Liver (tissue), 9 donors: ENCODE data around the gene MGRN1. TPM values are rescaled to one million over a fixed set of nuclear protein-coding genes. Genes with fewer than 3 reads are reported as not detected.

Experiments
- DNase-seq: peaks from one replicate; pipeline ENCODE4 v3.0.0-alpha.2; 2017; ENCODE audit warnings: low spot score
- H3K27ac ChIP-seq, 2 donors: one replicate each; pipeline ENCODE4 v1.7.0; 2013; ENCODE audit warnings: inconsistent platforms in 2 of 2, low read length in 2 of 2, control low read depth in 1 of 2, low read depth in 1 of 2, mild to moderate bottlenecking in 1 of 2
- H3K27me3 ChIP-seq, 4 donors: one replicate each; pipeline versions ENCODE4 v1.6.1 to v1.7.0; 2013; ENCODE audit warnings: low read length in 3 of 4, inconsistent platforms in 1 of 4, mild to moderate bottlenecking in 1 of 4, moderate library complexity in 1 of 4; ENCODE audit not compliant: control insufficient read depth in 4 of 4, insufficient read depth in 4 of 4
- H3K36me3 ChIP-seq, 4 donors: one replicate each; pipeline versions ENCODE4 v1.6.1 to v1.7.0; 2013; ENCODE audit warnings: low read length in 3 of 4, mild to moderate bottlenecking in 3 of 4, low read depth in 1 of 4, moderate library complexity in 1 of 4; ENCODE audit not compliant: control insufficient read depth in 4 of 4, insufficient read depth in 3 of 4
- H3K4me1 ChIP-seq, 4 donors: one replicate each; pipeline versions ENCODE4 v1.6.1 to v1.7.0; 2013; ENCODE audit warnings: low read length in 3 of 4, mild to moderate bottlenecking in 3 of 4, moderate library complexity in 1 of 4; ENCODE audit not compliant: control insufficient read depth in 4 of 4, insufficient read depth in 4 of 4
- H3K4me3 ChIP-seq, 3 donors: one replicate each; pipeline versions ENCODE4 v1.6.1 to v1.7.0; 2013; ENCODE audit warnings: low read length in 3 of 3, control low read depth in 1 of 3, low read depth in 1 of 3, mild to moderate bottlenecking in 1 of 3
- H3K9ac ChIP-seq, 2 donors: one replicate each; pipeline ENCODE4 v1.7.0; 2013; ENCODE audit warnings: low read length in 2 of 2, mild to moderate bottlenecking in 2 of 2, moderate library complexity in 2 of 2, control low read depth in 1 of 2, low read depth in 1 of 2
- H3K9me3 ChIP-seq, 4 donors: one replicate each; pipeline versions ENCODE4 v1.6.1 to v1.7.0; 2013; ENCODE audit warnings: low read length in 3 of 4; ENCODE audit not compliant: control insufficient read depth in 4 of 4
- EGR1 ChIP-seq, 2 donors: IDR thresholded peaks; 2 replicates each; pipeline ENCODE4 v1.6.1; 2016 to 2018; ENCODE audit warnings: antibody characterized with exemption in 2 of 2, low read depth in 2 of 2
- FOXA1 ChIP-seq: IDR thresholded peaks from 2 replicates; pipeline ENCODE4 v1.6.1; 2016; ENCODE audit warnings: antibody characterized with exemption
- GABPA ChIP-seq, 2 donors: IDR thresholded peaks in 1 of 2; conservative IDR thresholded peaks in 1 of 2; 2 replicates each; pipeline ENCODE4 v1.6.1; 2016; ENCODE audit warnings: antibody characterized with exemption in 2 of 2, mild to moderate bottlenecking in 1 of 2, moderate library complexity in 1 of 2
- HNF4A ChIP-seq, 2 donors: conservative IDR thresholded peaks; 2 replicates each; pipeline ENCODE4 v1.6.1; 2016; ENCODE audit warnings: antibody characterized with exemption in 2 of 2, mild to moderate bottlenecking in 2 of 2
- HNF4G ChIP-seq: IDR thresholded peaks from 2 replicates; pipeline ENCODE4 v1.6.1; 2016; ENCODE audit warnings: antibody characterized with exemption
- JUND ChIP-seq, 2 donors: IDR thresholded peaks; 2 replicates each; pipeline ENCODE4 v1.6.1; 2016; ENCODE audit warnings: antibody characterized with exemption in 2 of 2
- NR2F2 ChIP-seq: IDR thresholded peaks from 2 replicates; pipeline ENCODE4 v1.6.1; 2016; ENCODE audit warnings: antibody characterized with exemption
- RXRA ChIP-seq, 2 donors: IDR thresholded peaks; 2 replicates each; pipeline ENCODE4 v1.6.1; 2017 to 2018; ENCODE audit warnings: antibody characterized with exemption in 2 of 2, mild to moderate bottlenecking in 1 of 2
- SP1 ChIP-seq: IDR thresholded peaks from 2 replicates; pipeline ENCODE4 v1.6.1; 2018; ENCODE audit warnings: antibody characterized with exemption, mild to moderate bottlenecking
- TAF1 ChIP-seq: conservative IDR thresholded peaks from 2 replicates; pipeline ENCODE4 v1.6.1; 2016; ENCODE audit warnings: antibody characterized with exemption, mild to moderate bottlenecking
- WGBS: extraction: QIAGEN DNeasy Blood & Tissue Kit; methylation state at CpG from one replicate; pipeline ENCODE4 v1.1.7; 2013; 5-methylcytosine and 5-hydroxymethylcytosine counted together
- polyA plus RNA-seq, 2 donors: library from polyadenylated mRNA; stranded (reverse) in 1 of 2; unstranded in 1 of 2; fragments of 200-250 nt in 1 of 2; fragments of >200 nt in 1 of 2; fragmentation: Nextera tagmentation in 1 of 2; extraction: Ambion mirVana in 1 of 2; gene quantifications; one replicate each; pipeline versions ENCODE4 v1.2.1 to v1.2.3, GENCODE V29; 2013 to 2015
- total RNA-seq, 2 donors: library from RNA; depleted of rRNA; stranded (reverse); fragments of >200 nt; gene quantifications; one replicate each; pipeline ENCODE4 v1.2.3, GENCODE V29; 2014
- TF ChIP-seq, protein P1 (sequence below): fragments of 150-350 bp; IDR thresholded peaks from 2 replicates; pipeline ENCODE4 v1.5.1; 2017; ENCODE audit warnings: improper control_type of control experiment, low read depth, low read length; ENCODE audit not compliant: missing input control
- TF ChIP-seq, protein P2 (sequence below): IDR thresholded peaks from 2 replicates; pipeline ENCODE4 v1.6.1; 2016; ENCODE audit warnings: antibody characterized with exemption, mild to moderate bottlenecking
- TF ChIP-seq, protein P3 (sequence below): IDR thresholded peaks from 2 replicates; pipeline ENCODE4 v1.6.1; 2016; ENCODE audit warnings: antibody characterized with exemption
- TF ChIP-seq, protein P4 (sequence below): IDR thresholded peaks from 2 replicates; pipeline ENCODE4 v1.6.1; 2016; ENCODE audit warnings: antibody characterized with exemption
- donor health status: healthy.
- donor health status: healthy.
- donor health status: healthy.
- donor health status: healthy.
- donor health status: healthy.

MGRN1 gene
- total and polyA plus RNA-seq, 4 donors = 15.9 to 35.7 (median 25.9) TPM

GRCh38 chr16:4656221-4656620 is 31.6 kb downstream of the MGRN1 start:
- 97% methylated on average over 12 of the region's 12 CpGs for WGBS
- Histone ChIP-seq H3K27me3 (no peaks in the 10 kb centered on the region), H3K27ac (no peak overlapping the region), H3K9ac (no peak overlapping the region), H3K4me1 (peaks cover 10 to 38% (median 19%) of the 10 kb centered on the region in 4 donors), H3K9me3 (no peaks in the 10 kb centered on the region), H3K4me3 (no peak overlapping the region), H3K36me3 (peaks cover 2 to 22% (median 12%) of the 10 kb centered on the region in 4 donors)
- TF ChIP-seq SP1 (no peak), JUND (IDR thresholded peaks at IDR 0.05) (no peak)
- TF ChIP-seq, protein P1, sequence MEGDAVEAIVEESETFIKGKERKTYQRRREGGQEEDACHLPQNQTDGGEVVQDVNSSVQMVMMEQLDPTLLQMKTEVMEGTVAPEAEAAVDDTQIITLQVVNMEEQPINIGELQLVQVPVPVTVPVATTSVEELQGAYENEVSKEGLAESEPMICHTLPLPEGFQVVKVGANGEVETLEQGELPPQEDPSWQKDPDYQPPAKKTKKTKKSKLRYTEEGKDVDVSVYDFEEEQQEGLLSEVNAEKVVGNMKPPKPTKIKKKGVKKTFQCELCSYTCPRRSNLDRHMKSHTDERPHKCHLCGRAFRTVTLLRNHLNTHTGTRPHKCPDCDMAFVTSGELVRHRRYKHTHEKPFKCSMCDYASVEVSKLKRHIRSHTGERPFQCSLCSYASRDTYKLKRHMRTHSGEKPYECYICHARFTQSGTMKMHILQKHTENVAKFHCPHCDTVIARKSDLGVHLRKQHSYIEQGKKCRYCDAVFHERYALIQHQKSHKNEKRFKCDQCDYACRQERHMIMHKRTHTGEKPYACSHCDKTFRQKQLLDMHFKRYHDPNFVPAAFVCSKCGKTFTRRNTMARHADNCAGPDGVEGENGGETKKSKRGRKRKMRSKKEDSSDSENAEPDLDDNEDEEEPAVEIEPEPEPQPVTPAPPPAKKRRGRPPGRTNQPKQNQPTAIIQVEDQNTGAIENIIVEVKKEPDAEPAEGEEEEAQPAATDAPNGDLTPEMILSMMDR = no peak
- TF ChIP-seq, protein P2, sequence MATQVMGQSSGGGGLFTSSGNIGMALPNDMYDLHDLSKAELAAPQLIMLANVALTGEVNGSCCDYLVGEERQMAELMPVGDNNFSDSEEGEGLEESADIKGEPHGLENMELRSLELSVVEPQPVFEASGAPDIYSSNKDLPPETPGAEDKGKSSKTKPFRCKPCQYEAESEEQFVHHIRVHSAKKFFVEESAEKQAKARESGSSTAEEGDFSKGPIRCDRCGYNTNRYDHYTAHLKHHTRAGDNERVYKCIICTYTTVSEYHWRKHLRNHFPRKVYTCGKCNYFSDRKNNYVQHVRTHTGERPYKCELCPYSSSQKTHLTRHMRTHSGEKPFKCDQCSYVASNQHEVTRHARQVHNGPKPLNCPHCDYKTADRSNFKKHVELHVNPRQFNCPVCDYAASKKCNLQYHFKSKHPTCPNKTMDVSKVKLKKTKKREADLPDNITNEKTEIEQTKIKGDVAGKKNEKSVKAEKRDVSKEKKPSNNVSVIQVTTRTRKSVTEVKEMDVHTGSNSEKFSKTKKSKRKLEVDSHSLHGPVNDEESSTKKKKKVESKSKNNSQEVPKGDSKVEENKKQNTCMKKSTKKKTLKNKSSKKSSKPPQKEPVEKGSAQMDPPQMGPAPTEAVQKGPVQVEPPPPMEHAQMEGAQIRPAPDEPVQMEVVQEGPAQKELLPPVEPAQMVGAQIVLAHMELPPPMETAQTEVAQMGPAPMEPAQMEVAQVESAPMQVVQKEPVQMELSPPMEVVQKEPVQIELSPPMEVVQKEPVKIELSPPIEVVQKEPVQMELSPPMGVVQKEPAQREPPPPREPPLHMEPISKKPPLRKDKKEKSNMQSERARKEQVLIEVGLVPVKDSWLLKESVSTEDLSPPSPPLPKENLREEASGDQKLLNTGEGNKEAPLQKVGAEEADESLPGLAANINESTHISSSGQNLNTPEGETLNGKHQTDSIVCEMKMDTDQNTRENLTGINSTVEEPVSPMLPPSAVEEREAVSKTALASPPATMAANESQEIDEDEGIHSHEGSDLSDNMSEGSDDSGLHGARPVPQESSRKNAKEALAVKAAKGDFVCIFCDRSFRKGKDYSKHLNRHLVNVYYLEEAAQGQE = no peak
- no peak for DNase-seq

DNA sequence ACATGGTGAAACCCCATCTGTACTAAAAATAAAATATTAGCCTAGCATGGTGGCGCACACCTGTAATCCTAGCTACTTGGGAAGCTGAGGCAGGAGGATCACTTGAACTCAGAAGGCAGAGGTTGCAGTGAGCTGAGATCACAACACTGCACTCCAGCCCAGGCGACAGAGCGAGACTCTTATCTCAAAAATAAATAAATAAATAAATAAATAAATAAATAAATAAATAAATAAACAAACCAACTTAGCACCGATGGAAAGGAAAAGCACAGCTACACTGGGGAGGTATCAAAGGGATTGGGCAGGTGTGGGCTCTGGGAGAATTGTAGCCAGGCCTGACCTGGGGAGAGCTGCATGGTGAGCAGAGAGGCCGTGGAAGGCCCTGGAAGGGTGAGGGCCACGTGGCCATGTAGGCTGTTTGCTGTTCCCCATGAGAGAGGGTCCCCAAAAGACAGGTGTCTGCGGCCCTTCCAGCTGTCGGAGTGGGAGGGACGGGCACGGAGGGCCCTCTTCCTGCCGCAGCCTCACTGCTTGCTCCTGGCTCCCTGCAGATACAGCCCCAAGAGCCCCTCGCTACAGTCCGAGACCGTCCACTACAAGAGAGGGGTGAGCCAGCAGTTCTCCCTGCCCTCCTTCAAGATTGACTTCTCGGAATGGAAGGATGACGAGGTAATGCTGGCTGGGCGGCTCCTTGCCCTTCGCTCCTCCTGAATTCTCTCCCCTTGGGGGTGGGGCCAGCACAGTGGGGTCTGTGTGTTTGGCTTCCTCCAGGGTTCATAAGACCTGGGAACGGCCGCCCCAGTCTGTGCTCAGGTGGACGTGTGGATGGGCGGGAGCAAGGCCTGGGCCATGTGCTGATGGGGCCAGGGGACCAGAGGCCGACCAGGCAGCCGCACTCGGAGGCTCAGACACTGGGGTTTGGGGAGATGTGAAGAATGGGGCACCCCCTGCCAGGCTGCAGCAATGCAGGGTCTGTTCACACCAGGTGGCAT is 32.4 kb downstream of the MGRN1 start:
- H3K36me3 ChIP-seq = peaks cover 0 to 20% (median 12%) of the 10 kb centered on the region in 4 donors
- no peak for DNase-seq
- peaks cover 10 to 36% (median 22%) of the 10 kb centered on the region in 4 donors for H3K4me1 ChIP-seq
- no peaks in the 10 kb centered on the region for H3K9me3 ChIP-seq
- H3K9ac ChIP-seq = no peak overlapping the region
- H3K27me3 ChIP-seq = no peaks in the 10 kb centered on the region
- no peak for TF ChIP-seq RXRA (IDR thresholded peaks at IDR 0.05)
- no peak for TF ChIP-seq SP1
- TF ChIP-seq, protein P1 = no peak
- TF ChIP-seq, protein P3, sequence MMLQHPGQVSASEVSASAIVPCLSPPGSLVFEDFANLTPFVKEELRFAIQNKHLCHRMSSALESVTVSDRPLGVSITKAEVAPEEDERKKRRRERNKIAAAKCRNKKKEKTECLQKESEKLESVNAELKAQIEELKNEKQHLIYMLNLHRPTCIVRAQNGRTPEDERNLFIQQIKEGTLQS = no peak
- TF ChIP-seq, protein P4, sequence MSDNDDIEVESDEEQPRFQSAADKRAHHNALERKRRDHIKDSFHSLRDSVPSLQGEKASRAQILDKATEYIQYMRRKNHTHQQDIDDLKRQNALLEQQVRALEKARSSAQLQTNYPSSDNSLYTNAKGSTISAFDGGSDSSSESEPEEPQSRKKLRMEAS = no peak
- no peak for TF ChIP-seq GABPA (IDR thresholded peaks at IDR 0.05 in 1 of 2, conservative IDR thresholded peaks at IDR 0.05 in 1 of 2)
- no peak for TF ChIP-seq HNF4A (conservative IDR thresholded peaks at IDR 0.05)
- no peak for TF ChIP-seq HNF4G
- TF ChIP-seq TAF1 = no peak
- no peak for TF ChIP-seq NR2F2
- no peak for TF ChIP-seq FOXA1
- TF ChIP-seq, protein P2 = no peak
- TF ChIP-seq EGR1 (IDR thresholded peaks at IDR 0.05; ENCODE audit: low read depth in 2 of 2) = no peak
- H3K4me3 ChIP-seq = no peak overlapping the region
- WGBS = 94% methylated on average over 25 of the region's 25 CpGs
- H3K27ac ChIP-seq = no peak overlapping the region
